Mesendoderm (in vitro differentiated cells): ENCODE data around the gene GORAB.
A peak's percentile ranks its signal among the peaks of the same experiment; 100 is the strongest.

ENCODE experiments used
- DNase-seq: peaks from one replicate; pipeline ENCODE4 v3.0.0; 2013
- H2AK5ac ChIP-seq: 2 replicates; pipeline ENCODE4 v1.6.1; 2013; ENCODE audit warnings: low read length, inconsistent platforms
- H2BK120ac ChIP-seq: 2 replicates; pipeline ENCODE4 v1.6.1; 2013; ENCODE audit warnings: low read depth, mild to moderate bottlenecking, low read length, moderate library complexity, mixed read lengths
- H2BK15ac ChIP-seq: replicated peaks from 2 replicates; pipeline ENCODE4 v1.6.1; 2013; ENCODE audit warnings: low read depth, mild to moderate bottlenecking, moderate library complexity
- H2BK5ac ChIP-seq: 2 replicates; pipeline ENCODE4 v1.6.1; 2013; ENCODE audit warnings: low read length, inconsistent platforms
- H3K18ac ChIP-seq: 2 replicates; pipeline ENCODE4 v1.6.1; 2013; ENCODE audit warnings: mild to moderate bottlenecking, low read length, mixed read lengths
- H3K23ac ChIP-seq: one replicate; pipeline ENCODE4 v1.6.1; 2013; ENCODE audit warnings: low read length
- H3K27ac ChIP-seq: 2 replicates; pipeline ENCODE4 v1.5.1; 2013; ENCODE audit warnings: low read depth, mild to moderate bottlenecking, inconsistent platforms, low read length, moderate library complexity
- H3K27me3 ChIP-seq: 2 replicates; pipeline ENCODE4 v1.6.1; 2013; ENCODE audit warnings: low read length, control low read depth, mild to moderate bottlenecking, inconsistent platforms; ENCODE audit not compliant: insufficient read depth, poor library complexity
- H3K36me3 ChIP-seq: 2 replicates; pipeline ENCODE4 v1.6.1; 2013; ENCODE audit warnings: low read length, inconsistent platforms; ENCODE audit not compliant: control insufficient read depth, insufficient read depth
- H3K4ac ChIP-seq: one replicate; pipeline ENCODE4 v1.6.1; 2013; ENCODE audit warnings: low read depth, mild to moderate bottlenecking, low read length, moderate library complexity
- H3K4me1 ChIP-seq: 2 replicates; pipeline ENCODE4 v1.6.1; 2013; ENCODE audit warnings: low read depth, low read length, inconsistent platforms; ENCODE audit not compliant: control insufficient read depth
- H3K4me2 ChIP-seq: 2 replicates; pipeline ENCODE4 v1.6.1; 2013; ENCODE audit warnings: low read length
- H3K4me3 ChIP-seq: 2 replicates; pipeline ENCODE4 v1.5.1; 2013; ENCODE audit warnings: mild to moderate bottlenecking, low read length
- H3K56ac ChIP-seq: one replicate; pipeline ENCODE4 v1.6.1; 2013; ENCODE audit warnings: low read length
- H3K79me1 ChIP-seq: 2 replicates; pipeline ENCODE4 v1.6.1; 2013; ENCODE audit warnings: low read length, inconsistent platforms
- H3K79me2 ChIP-seq: 2 replicates; pipeline ENCODE4 v1.6.1; 2013; ENCODE audit warnings: mild to moderate bottlenecking, low read length; ENCODE audit not compliant: control insufficient read depth, insufficient read depth
- H3K9ac ChIP-seq: 2 replicates; pipeline ENCODE4 v1.6.1; 2013; ENCODE audit warnings: low read length, inconsistent platforms
- H4K5ac ChIP-seq: one replicate; pipeline ENCODE4 v1.6.1; 2013; ENCODE audit warnings: low read length
- H4K8ac ChIP-seq: one replicate; pipeline ENCODE4 v1.6.1; 2013; ENCODE audit warnings: low read depth, mild to moderate bottlenecking, control low read depth, low read length, moderate library complexity
- WGBS: extraction: QIAGEN DNeasy Blood & Tissue Kit; methylation state at CpG from one replicate; pipeline ENCODE4 v1.1.7; 2013; ENCODE audit warnings: low lambda C conversion rate, missing lambda C conversion rate; ENCODE audit not compliant: insufficient coverage; ENCODE audit errors: extremely low coverage; 5-methylcytosine and 5-hydroxymethylcytosine counted together

Gene GORAB

DNA sequence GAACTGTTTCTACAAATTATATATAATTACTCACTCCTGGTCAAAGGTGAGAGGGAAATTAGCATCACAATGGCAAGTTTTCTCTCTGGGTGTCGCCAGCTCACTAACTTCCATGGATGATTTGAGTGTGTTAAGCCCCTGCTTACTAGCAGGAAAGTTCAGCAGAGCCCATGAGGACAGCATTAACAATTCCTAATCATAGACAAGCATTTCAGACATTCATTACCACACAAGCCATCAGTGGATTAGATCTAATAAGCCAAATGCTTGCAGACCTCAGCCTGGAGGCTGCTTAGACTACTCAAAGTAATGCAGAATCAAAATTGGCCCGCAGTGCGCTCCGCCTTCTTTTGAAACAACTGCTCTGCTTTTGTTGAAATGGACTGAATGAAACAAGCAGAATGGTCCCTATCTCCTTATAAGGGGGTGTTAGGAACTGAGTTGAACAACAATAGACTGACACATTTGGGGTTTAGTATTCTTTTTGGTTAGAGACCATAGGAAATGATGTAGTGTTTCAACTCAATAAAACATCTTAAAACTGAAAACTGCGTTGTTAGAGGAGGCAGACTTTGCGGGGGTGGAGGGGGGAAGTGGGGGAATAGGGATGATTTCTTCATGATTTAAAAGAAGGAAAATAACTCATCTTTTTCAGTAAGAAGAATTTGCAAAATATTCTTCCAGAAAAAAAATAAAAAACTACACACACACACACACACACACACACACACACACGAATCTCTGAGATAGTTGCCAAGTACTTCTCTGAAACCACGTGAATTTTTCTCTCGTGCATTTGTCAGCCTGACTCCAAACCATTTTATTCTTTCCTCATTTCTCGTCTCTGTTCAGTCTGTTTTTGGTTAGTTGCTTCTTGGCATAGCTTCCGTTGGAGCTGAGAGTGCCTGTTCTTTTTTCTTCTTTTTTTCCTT, 54.6 kb downstream of the GORAB start:
- Histone ChIP-seq H3K18ac (no peak overlapping the region), H2AK5ac (no peak overlapping the region), H3K27me3 (no peaks in the 10 kb centered on the region), H3K79me1 (no peaks in the 10 kb centered on the region), H3K4me1 (peaks cover 2% of the 10 kb centered on the region), H2BK120ac (no peak overlapping the region), H4K5ac (no peak overlapping the region), H3K4me3 (no peak overlapping the region), H3K56ac (no peak overlapping the region), H4K8ac (no peak overlapping the region), H3K4ac (no peak overlapping the region), H2BK15ac (no peak overlapping the region), H3K23ac (no peak overlapping the region), H2BK5ac (no peak overlapping the region), H3K79me2 (no peaks in the 10 kb centered on the region), H3K36me3 (no peaks in the 10 kb centered on the region), H3K4me2 (no peak overlapping the region), H3K9ac (no peak overlapping the region), H3K27ac (no peak overlapping the region)
- peak; percentile 54 for DNase-seq
- WGBS = no CpG with 5 or more reads among the region's 11 CpGs

DNA sequence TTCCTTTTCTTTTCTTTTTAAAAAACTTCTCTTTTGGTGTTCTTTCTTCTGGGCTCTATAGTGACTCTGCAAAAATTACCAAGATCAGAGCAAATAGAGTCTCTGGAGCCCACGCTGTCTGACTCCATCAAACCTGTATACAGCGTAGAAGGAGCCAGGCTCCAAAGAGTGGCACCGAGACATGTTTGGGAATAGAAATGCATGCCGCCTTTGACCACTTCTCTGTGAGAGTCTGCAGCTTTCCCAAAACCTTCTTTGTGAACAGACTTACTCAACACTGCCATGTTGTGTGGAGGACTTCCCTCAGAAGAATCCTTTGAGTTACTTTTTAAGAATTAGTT, 55.3 kb downstream of the GORAB start:
- no peak overlapping the region for H2BK120ac ChIP-seq
- no peak overlapping the region for H3K4me2 ChIP-seq
- no peak overlapping the region for H4K5ac ChIP-seq
- no peak overlapping the region for H3K56ac ChIP-seq
- H3K9ac ChIP-seq = no peak overlapping the region
- H2BK5ac ChIP-seq = no peak overlapping the region
- no CpG with 5 or more reads among the region's 4 CpGs for WGBS
- H3K18ac ChIP-seq = no peak overlapping the region
- H3K23ac ChIP-seq = no peak overlapping the region
- H2BK15ac ChIP-seq = no peak overlapping the region
- H3K27me3 ChIP-seq = no peaks in the 10 kb centered on the region
- H3K4ac ChIP-seq = no peak overlapping the region
- H3K79me1 ChIP-seq = no peaks in the 10 kb centered on the region
- H4K8ac ChIP-seq = no peak overlapping the region
- no peaks in the 10 kb centered on the region for H3K36me3 ChIP-seq
- no peak overlapping the region for H2AK5ac ChIP-seq
- no peak overlapping the region for H3K27ac ChIP-seq
- no peak overlapping the region for H3K4me3 ChIP-seq
- DNase-seq = no peak
- peaks cover 2% of the 10 kb centered on the region for H3K4me1 ChIP-seq
- no peaks in the 10 kb centered on the region for H3K79me2 ChIP-seq

DNA sequence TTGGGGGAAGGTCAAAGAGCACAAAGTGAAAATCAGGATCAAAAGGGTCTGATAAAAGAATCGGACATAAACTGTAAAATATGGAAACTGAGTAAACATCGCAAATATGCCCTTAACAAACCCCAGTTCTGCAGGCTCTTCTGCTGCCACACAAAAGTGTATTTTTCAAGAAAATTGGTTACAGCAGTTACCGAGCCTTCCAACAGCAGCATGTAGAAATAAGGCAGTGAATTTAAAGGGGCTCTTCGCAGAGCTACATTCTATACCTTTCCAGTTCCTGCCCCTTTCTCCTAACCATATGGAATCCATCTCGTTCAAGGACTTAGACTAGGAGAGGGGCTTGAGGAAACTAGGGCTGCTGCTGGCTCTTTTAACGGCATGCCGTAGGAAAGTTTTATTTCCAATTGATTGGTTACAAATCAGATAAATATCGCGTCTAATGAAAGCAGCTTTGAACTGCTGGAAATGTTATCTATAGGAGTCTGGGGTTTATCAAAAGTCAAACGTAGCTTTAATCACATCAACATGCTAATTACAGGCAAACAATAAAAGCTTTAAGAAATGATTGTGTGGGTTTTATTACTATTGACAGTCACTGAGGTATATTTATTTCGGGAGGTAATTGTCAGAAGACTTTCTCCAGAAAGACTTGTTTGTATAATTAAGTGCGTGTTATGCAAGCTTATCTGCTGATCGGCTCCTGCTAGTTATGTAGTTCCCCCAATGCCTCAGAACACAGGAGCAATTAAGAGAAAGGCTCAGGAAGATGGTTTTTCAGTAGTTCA, 59.1 kb downstream of the GORAB start:
- WGBS = no CpG with 5 or more reads among the region's 13 CpGs
- no peaks in the 10 kb centered on the region for H3K79me2 ChIP-seq
- no peaks in the 10 kb centered on the region for H3K79me1 ChIP-seq
- no peak overlapping the region for H3K4ac ChIP-seq
- H3K18ac ChIP-seq = no peak overlapping the region
- no peak overlapping the region for H2BK5ac ChIP-seq
- no peak overlapping the region for H4K5ac ChIP-seq
- H3K27ac ChIP-seq = no peak overlapping the region
- no peak overlapping the region for H2AK5ac ChIP-seq
- no peak overlapping the region for H3K23ac ChIP-seq
- H3K4me1 ChIP-seq = peaks cover 2% of the 10 kb centered on the region
- no peak overlapping the region for H3K4me2 ChIP-seq
- H3K27me3 ChIP-seq = peaks cover 2% of the 10 kb centered on the region
- no peak overlapping the region for H4K8ac ChIP-seq
- no peak overlapping the region for H2BK120ac ChIP-seq
- DNase-seq = no peak
- no peak overlapping the region for H3K4me3 ChIP-seq
- H3K56ac ChIP-seq = no peak overlapping the region
- H3K36me3 ChIP-seq = no peaks in the 10 kb centered on the region
- no peak overlapping the region for H3K9ac ChIP-seq
- H2BK15ac ChIP-seq = no peak overlapping the region

DNA sequence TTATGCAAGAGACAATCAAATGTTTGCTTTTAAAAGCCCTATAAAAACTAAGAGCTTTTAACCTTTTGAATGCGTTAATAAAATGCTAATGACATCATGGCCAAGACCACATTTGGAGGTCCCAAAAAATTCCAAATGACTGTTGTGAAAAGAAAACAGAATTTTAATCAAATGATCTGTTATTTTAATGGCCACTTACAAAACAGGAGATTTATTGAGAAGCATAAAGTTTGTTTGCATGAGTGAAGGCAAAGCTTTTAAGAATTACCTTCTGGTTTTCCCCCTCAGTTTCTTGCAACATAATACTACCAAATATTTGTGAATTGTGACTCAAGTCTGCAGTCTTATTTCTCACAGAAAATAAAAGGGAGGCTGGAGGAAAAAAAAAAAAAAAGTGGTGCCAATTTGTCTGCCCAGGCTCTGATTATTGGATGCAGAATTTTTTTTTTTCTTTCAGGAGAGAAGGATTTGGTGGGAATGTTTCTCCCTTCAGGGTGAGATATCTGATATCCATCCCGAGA, 60.7 kb downstream of the GORAB start:
- H3K4ac ChIP-seq = no peak overlapping the region
- no peak overlapping the region for H3K23ac ChIP-seq
- no peak for DNase-seq
- H3K9ac ChIP-seq = no peak overlapping the region
- H3K79me1 ChIP-seq = no peaks in the 10 kb centered on the region
- no peak overlapping the region for H2BK15ac ChIP-seq
- no peak overlapping the region for H2BK120ac ChIP-seq
- peaks cover 2% of the 10 kb centered on the region for H3K27me3 ChIP-seq
- no peak overlapping the region for H3K27ac ChIP-seq
- H3K4me3 ChIP-seq = no peak overlapping the region
- H3K36me3 ChIP-seq = no peaks in the 10 kb centered on the region
- no peak overlapping the region for H4K5ac ChIP-seq
- no peak overlapping the region for H3K4me2 ChIP-seq
- no peaks in the 10 kb centered on the region for H3K79me2 ChIP-seq
- no peak overlapping the region for H3K56ac ChIP-seq
- no peak overlapping the region for H3K18ac ChIP-seq
- no peak overlapping the region for H2AK5ac ChIP-seq
- no CpG with 5 or more reads among the region's 2 CpGs for WGBS
- no peaks in the 10 kb centered on the region for H3K4me1 ChIP-seq
- no peak overlapping the region for H4K8ac ChIP-seq
- H2BK5ac ChIP-seq = no peak overlapping the region

DNA sequence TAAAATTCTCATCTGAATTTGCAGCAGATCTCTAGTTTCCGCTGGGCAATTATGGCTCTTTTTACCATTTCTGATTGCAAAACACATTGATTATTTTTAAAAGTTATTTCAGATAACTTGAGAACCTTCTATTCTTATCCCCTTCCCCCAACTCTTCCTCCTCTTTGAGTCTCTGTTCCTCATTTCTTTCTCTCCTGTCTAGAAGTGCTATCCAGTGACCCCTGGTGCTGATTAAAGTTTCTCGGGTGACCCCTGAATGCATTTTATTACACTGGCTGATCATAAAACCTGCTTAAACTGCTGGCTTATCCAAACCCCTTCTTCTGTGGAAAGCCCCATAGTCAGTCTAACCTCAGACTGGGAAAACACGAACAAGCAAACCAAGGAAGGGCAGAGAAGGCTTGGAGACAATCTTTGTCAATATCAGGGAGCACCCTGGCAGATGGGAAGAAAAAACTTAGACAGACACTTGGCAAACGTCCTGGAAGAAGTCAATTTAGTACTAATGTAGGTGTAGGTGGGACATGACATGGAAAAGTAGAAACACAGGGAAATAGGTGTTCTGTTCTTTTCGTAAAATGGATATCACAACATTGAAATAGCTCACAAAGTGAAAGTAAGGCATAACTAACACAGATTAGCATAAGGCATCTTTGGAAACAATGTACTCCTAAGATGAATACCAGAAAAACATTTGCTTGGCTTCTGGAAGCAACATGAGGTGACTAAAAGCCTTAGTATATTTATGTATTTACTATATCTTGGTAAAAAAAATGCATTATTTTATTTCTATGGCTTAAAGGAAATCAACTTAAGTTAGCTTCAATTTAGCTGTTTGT, 61.4 kb downstream of the GORAB start:
- H3K27ac ChIP-seq = no peak overlapping the region
- H4K5ac ChIP-seq = no peak overlapping the region
- peaks cover 2% of the 10 kb centered on the region for H3K27me3 ChIP-seq
- no peak overlapping the region for H3K4ac ChIP-seq
- no peaks in the 10 kb centered on the region for H3K79me2 ChIP-seq
- no CpG with 5 or more reads among the region's 5 CpGs for WGBS
- no peak overlapping the region for H2BK120ac ChIP-seq
- no peak overlapping the region for H2BK15ac ChIP-seq
- H3K79me1 ChIP-seq = no peaks in the 10 kb centered on the region
- H3K56ac ChIP-seq = no peak overlapping the region
- H3K9ac ChIP-seq = no peak overlapping the region
- H3K36me3 ChIP-seq = no peaks in the 10 kb centered on the region
- no peaks in the 10 kb centered on the region for H3K4me1 ChIP-seq
- no peak overlapping the region for H2AK5ac ChIP-seq
- H2BK5ac ChIP-seq = no peak overlapping the region
- no peak for DNase-seq
- no peak overlapping the region for H3K23ac ChIP-seq
- no peak overlapping the region for H4K8ac ChIP-seq
- no peak overlapping the region for H3K18ac ChIP-seq
- no peak overlapping the region for H3K4me3 ChIP-seq
- H3K4me2 ChIP-seq = no peak overlapping the region
